ENCODE measurements around the gene PAX5. TPM values are rescaled to one million over a fixed set of nuclear protein-coding genes. Genes with fewer than 3 reads are reported as not detected.
A peak's percentile ranks its signal among the peaks of the same experiment; 100 is the strongest.
"Not testable (repeated sequence)": the region's sequence is repeated elsewhere in the genome, so short reads cannot be mapped to it uniquely, and the experiment has no call there.

PAX5 gene
- total RNA-seq (2014; rRNA removed; shearing (Covaris generic)) = 0.03 TPM in 1 of 2 replicates, not detected in the other

GRCh38 chr9:37033682-37034304, at the start of gene PAX5:
Gene PAX5 (minus strand): TSS chr9:37034268. CDS start chr9:37034031, 237 bp downstream.
- no peak for DNase-seq (ENCODE audit: low spot score)

- DNase-seq (ENCODE audit: low spot score) = no peak
These were observed 49.6 kb upstream of the PAX5 start for GRCh38 chr9:37083654-37084053.

GRCh38 chr9:37082214-37082765, 48.2 kb upstream of the PAX5 start:
- no peak for DNase-seq (ENCODE audit: low spot score)

GRCh38 chr9:37081507-37081906, 47.4 kb upstream of the PAX5 start:
- DNase-seq (ENCODE audit: low spot score) = not testable (repeated sequence)

GRCh38 chr9:37080165-37080628, 46.1 kb upstream of the PAX5 start:
- DNase-seq (ENCODE audit: low spot score) = peak; percentile 10

GRCh38 chr9:37079370-37080164, 45.5 kb upstream of the PAX5 start:
- DNase-seq (ENCODE audit: low spot score) = peak; percentile 92

GRCh38 chr9:37074790-37075189, 40.7 kb upstream of the PAX5 start:
- DNase-seq (ENCODE audit: low spot score) = not testable (repeated sequence)

- DNase-seq (ENCODE audit: low spot score) = no peak
These were observed 32.2 kb upstream of the PAX5 start for GRCh38 chr9:37066139-37066725.

- no peak for DNase-seq (ENCODE audit: low spot score)
These were observed 28.3 kb upstream of the PAX5 start for GRCh38 chr9:37062336-37062735.

GRCh38 chr9:37061768-37062167, 27.7 kb upstream of the PAX5 start:
- DNase-seq (ENCODE audit: low spot score) = no peak

GRCh38 chr9:37060833-37061232, 26.8 kb upstream of the PAX5 start:
- DNase-seq (ENCODE audit: low spot score) = no peak

- no peak for DNase-seq (ENCODE audit: low spot score)
These were observed 22.2 kb upstream of the PAX5 start for GRCh38 chr9:37056046-37056920.

GRCh38 chr9:37054363-37054720, 20.3 kb upstream of the PAX5 start:
- not testable (repeated sequence) for DNase-seq (ENCODE audit: low spot score)

- no peak for DNase-seq (ENCODE audit: low spot score)
These were observed 19.8 kb upstream of the PAX5 start for GRCh38 chr9:37053684-37054362.

- DNase-seq (ENCODE audit: low spot score) = no peak
These were observed 12.6 kb upstream of the PAX5 start for GRCh38 chr9:37046683-37047082.

GRCh38 chr9:37042421-37042820, 8.4 kb upstream of the PAX5 start:
- no peak for DNase-seq (ENCODE audit: low spot score)

GRCh38 chr9:37040508-37041127, 6.5 kb upstream of the PAX5 start:
- no peak for DNase-seq (ENCODE audit: low spot score)

GRCh38 chr9:37038943-37039464, 4.9 kb upstream of the PAX5 start:
- DNase-seq (ENCODE audit: low spot score) = no peak

GRCh38 chr9:37038302-37038942, 4.4 kb upstream of the PAX5 start:
- DNase-seq (ENCODE audit: low spot score) = no peak
